Testis (tissue), 3 donors: ENCODE results near the gene PCLO. TPM values are rescaled to one million over a fixed set of nuclear protein-coding genes. Genes with fewer than 3 reads are reported as not detected.

Experiments used
- DNase-seq: peaks from one replicate; pipeline ENCODE4 v3.0.0-alpha.2; 2019
- H3K27ac ChIP-seq, 2 donors: fragments of 200-600 bp; sonication (generic); one replicate each; pipeline ENCODE4 v1.5.1; 2019
- H3K27me3 ChIP-seq: fragments of 200-600 bp; sonication (generic); one replicate; pipeline ENCODE4 v1.5.1; 2019
- H3K36me3 ChIP-seq: fragments of 200-600 bp; sonication (generic); one replicate; pipeline ENCODE4 v1.5.1; 2017; ENCODE audit warnings: low read depth; ENCODE audit errors: missing control alignments
- H3K4me1 ChIP-seq: fragments of 200-600 bp; sonication (generic); one replicate; pipeline ENCODE4 v1.5.1; 2019
- H3K4me3 ChIP-seq, 2 donors: fragments of 200-600 bp; sonication (generic); one replicate each; pipeline ENCODE4 v1.5.1; 2017 to 2019
- H3K9me3 ChIP-seq: fragments of 200-600 bp; sonication (generic); one replicate; pipeline ENCODE4 v1.5.1; 2017
- CTCF ChIP-seq, 3 experiments: fragments of 450-650 bp in 2 of 3; fragments of 200-600 bp in 1 of 3; sonication (generic) in 1 of 3; IDR thresholded peaks; one replicate each; pipeline ENCODE4 v1.5.1; 2016 to 2019; ENCODE audit warnings: antibody characterized with exemption in 3 of 3, mild to moderate bottlenecking in 2 of 3, moderate library complexity in 1 of 3
- POLR2A ChIP-seq: fragments of 450-650 bp; IDR thresholded peaks from one replicate; pipeline ENCODE4 v1.6.1; 2017; ENCODE audit warnings: antibody characterized with exemption, mild to moderate bottlenecking, moderate library complexity
- WGBS, 2 donors: methylation state at CpG; one replicate each; pipeline ENCODE4 v1.1.5; 2018; 5-methylcytosine and 5-hydroxymethylcytosine counted together
- intact Hi-C: fragments of 100-400 bp; cut with DNase I; formaldehyde crosslinking; loops from one replicate; pipeline ENCODE4 v1.15.1; 2023; ENCODE audit warnings: low total_unique reads
- polyA plus RNA-seq: library from polyadenylated mRNA; stranded (reverse); fragments of 350-450 nt; fragmentation: Illumina TruSeq; extraction: RNeasy Lipid Tissue Mini Kit (QIAGEN cat#74804); gene quantifications from one replicate; pipeline ENCODE4 v1.2.3, GENCODE V29; 2014; ENCODE audit warnings: low read depth, low replicate concordance; ENCODE audit not compliant: insufficient read depth
- total RNA-seq, 2 donors: library from RNA; depleted of rRNA; stranded (reverse); fragments of >200 nt; gene quantifications; one replicate each; pipeline ENCODE4 v1.2.3, GENCODE V29; 2016

PCLO gene
- total and polyA plus RNA-seq, 3 donors from 2014 or later, result 6.4 to 29.4 (median 20.4) TPM

- no peaks in the 10 kb centered on the region for H3K27me3 ChIP-seq
- intact Hi-C loops, result no loop called here
- no peak overlapping the region for H3K27ac ChIP-seq
- WGBS, 2 donors, result 85 to 90% methylated on average over 5 of the region's 5 CpGs
- H3K4me3 ChIP-seq, result no peak overlapping the region
- H3K9me3 ChIP-seq, result no peaks in the 10 kb centered on the region
- TF ChIP-seq CTCF (IDR thresholded peaks at IDR 0.05) (no peak), POLR2A (no peak)
- H3K4me1 ChIP-seq, result no peaks in the 10 kb centered on the region
- no peak for DNase-seq
- H3K36me3 ChIP-seq, result no peaks in the 10 kb centered on the region
These were observed 406.8 kb downstream of the PCLO start for GRCh38 chr7:82755705-82756551.

- no peak for TF ChIP-seq CTCF (IDR thresholded peaks at IDR 0.05)
- TF ChIP-seq POLR2A, result no peak
- H3K36me3 ChIP-seq, result no peaks in the 10 kb centered on the region
- intact Hi-C loops, result no loop called here
- no peak for DNase-seq
- WGBS, 2 donors, result 69 to 70% methylated on average over 2 of the region's 2 CpGs
- no peak overlapping the region for H3K27ac ChIP-seq
- H3K4me1 ChIP-seq, result no peaks in the 10 kb centered on the region
- H3K27me3 ChIP-seq, result no peaks in the 10 kb centered on the region
- no peak overlapping the region for H3K4me3 ChIP-seq
- no peaks in the 10 kb centered on the region for H3K9me3 ChIP-seq
These were observed 412.7 kb downstream of the PCLO start for GRCh38 chr7:82750007-82750406.

GRCh38 chr7:82745820-82746219, 416.9 kb downstream of the PCLO start:
- intact Hi-C loops, result no loop called here
- no peak for DNase-seq
- Histone ChIP-seq H3K27ac (no peak overlapping the region), H3K36me3 (no peaks in the 10 kb centered on the region), H3K27me3 (no peaks in the 10 kb centered on the region), H3K4me3 (no peak overlapping the region), H3K4me1 (no peaks in the 10 kb centered on the region), H3K9me3 (no peaks in the 10 kb centered on the region)
- WGBS, 2 donors, result 80 to 82% methylated on average over 3 of the region's 3 CpGs
- no peak for TF ChIP-seq CTCF (IDR thresholded peaks at IDR 0.05)
- TF ChIP-seq POLR2A, result no peak

- no peaks in the 10 kb centered on the region for H3K36me3 ChIP-seq
These were observed 417.6 kb downstream of the PCLO start for GRCh38 chr7:82745117-82745516.

GRCh38 chr7:82742163-82742562, 420.5 kb downstream of the PCLO start:
- Histone ChIP-seq H3K27me3 (no peaks in the 10 kb centered on the region), H3K27ac (no peak overlapping the region), H3K4me3 (no peak overlapping the region), H3K9me3 (no peaks in the 10 kb centered on the region), H3K36me3 (no peaks in the 10 kb centered on the region), H3K4me1 (no peaks in the 10 kb centered on the region)
- TF ChIP-seq POLR2A (no peak), CTCF (IDR thresholded peaks at IDR 0.05) (no peak)
- 85 to 88% methylated on average over 4 of the region's 4 CpGs for WGBS, 2 donors
- DNase-seq, result no peak
- intact Hi-C loops, result no loop called here

More at GRCh38 chr7:82745117-82745516, 417.6 kb downstream of the PCLO start:
- Histone ChIP-seq H3K27me3 (no peaks in the 10 kb centered on the region), H3K9me3 (no peaks in the 10 kb centered on the region), H3K4me1 (no peaks in the 10 kb centered on the region), H3K4me3 (no peak overlapping the region), H3K27ac (no peak overlapping the region)
- no peak for TF ChIP-seq POLR2A
- DNase-seq, result no peak
- 74 to 89% methylated on average over 2 of the region's 2 CpGs for WGBS, 2 donors
- intact Hi-C loops, result no loop called here
